Purkinje cell (primary cell): Measurements from ENCODE around the gene COMMD1. TPM values are rescaled to one million over a fixed set of nuclear protein-coding genes. Genes with fewer than 3 reads are reported as not detected.

Source experiments
- polyA plus RNA-seq: library from polyadenylated mRNA; unstranded; fragments of >200 nt; fragmentation: Nextera tagmentation; gene quantifications from 2 replicates; pipeline ENCODE4 v1.2.1, GENCODE V29; 2014

Gene COMMD1
- polyA plus RNA-seq, result 110 and 176 TPM in 2 replicates

DNA sequence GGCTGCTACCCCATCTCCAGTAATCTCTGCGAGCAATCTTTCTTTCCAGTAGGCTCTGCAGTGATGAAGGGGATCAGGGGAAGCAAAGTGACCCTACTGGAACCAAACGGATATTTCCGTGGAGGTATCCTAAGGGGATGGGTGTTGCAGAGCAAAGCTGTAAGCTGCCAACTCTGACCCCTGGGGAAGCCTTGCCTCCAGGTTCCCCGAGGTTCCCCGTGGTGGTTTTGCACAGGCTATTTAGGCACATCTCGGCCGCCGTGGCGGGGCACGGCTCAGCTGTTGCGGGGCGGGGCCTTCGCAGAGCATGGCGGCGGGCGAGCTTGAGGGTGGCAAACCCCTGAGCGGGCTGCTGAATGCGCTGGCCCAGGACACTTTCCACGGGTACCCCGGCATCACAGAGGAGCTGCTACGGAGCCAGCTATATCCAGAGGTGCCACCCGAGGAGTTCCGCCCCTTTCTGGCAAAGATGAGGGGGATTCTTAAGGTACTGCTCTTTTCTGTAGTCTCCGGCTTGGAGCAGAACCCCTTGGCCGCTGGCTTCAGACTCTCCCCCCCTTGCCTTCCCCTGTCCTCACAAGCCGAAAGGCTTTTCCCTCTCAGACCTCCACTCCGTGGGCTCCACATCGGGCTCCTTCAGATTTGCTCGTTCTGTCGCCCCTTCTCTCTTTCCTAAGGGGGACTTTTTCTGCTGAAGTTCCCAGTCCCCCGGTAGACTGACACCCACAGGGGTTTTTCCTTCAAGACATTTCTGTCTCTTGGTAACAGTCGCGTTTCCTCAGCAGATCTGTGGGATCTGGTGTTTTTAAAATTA, at the start of gene COMMD1:
Gene COMMD1 (plus strand): TSS at position 303 of the 814 bp plus-strand sequence. CDS start 5 bp downstream, at position 308.

DNA sequence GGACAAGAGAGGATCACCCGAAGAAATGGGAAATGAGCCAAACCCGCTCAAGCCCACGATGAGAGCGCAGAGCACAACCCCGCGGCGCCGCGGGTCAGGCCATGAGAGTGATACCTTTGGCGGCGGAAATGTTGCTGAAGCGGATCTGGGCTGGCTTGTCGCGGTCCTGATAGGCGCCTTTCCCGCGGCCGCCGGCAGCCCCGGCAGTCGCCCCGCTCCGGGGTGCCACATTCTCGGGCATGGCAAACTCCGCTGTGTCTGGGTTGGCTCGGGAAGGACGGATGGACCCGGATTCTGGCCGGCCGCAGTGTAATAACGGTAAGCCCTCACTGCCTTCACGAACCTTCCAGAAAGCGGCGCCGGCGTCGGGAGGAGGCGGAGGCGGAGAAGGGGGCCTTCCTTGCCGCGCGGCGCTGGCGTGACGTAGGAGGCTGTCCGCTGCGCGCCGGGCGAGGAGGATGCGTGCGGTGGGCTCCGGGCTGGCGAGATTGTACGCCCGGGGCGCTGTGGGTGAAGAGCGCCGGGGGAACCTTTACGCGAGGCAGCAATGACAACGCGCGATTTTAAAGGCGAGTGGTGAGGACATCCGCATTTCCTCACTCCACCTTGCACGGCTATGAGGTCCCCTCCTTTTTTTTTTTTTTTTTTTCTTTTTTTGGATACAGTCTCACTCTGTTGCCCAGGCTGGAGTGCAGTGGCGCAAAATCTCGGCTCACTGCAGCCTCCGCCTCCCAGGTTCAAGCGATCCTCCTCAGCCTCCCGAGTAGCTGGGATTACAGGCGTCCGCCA, 17.0 kb upstream of the COMMD1 start, which contains the start of gene CCT4:
Gene CCT4 (minus strand): TSS at position 390 of the 789 bp plus-strand sequence. CDS start 149 bp downstream, at position 241.

Other genes starting within 250 kb of the COMMD1 start
- gene FAM161A, start 51.6 kb upstream of the COMMD1 start, polyA plus RNA-seq, result 3.0 TPM in 2 replicates
- gene CCT4, start 17.0 kb upstream of the COMMD1 start, polyA plus RNA-seq, result 175 and 192 TPM in 2 replicates